HG02759 (cell line): ENCODE results near the gene CCDC148.
"Not testable (repeated sequence)": the region's sequence is repeated elsewhere in the genome, so short reads cannot be mapped to it uniquely, and the experiment has no call there.

Source experiments
- ATAC-seq: cut with Tn5 transposase; IDR thresholded peaks from one replicate; pipeline ENCODE4 v1.9.1; 2021; ENCODE audit warnings: mild to moderate bottlenecking, moderate library complexity; ENCODE audit not compliant: unreplicated experiment

Gene CCDC148

DNA sequence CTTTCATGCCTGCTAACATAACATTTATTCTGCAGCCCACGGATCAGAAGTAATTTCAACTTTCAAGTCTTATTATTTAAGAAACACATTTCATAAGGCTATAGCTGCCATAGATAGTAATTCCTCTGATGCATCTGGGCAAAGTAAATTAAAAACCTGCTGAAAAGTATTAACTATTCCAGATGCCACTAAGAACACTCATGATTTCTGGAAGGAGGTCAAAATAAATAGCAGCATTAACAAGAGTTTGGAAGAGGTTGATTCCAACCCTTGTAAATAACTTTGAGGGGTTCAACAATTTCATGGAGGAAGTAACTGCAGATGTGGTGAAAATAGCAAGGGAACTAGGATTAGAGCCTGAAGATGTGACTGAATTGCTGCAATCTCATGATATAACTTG is 77.6 kb downstream of the CCDC148 start:
- ATAC-seq: no peak

DNA sequence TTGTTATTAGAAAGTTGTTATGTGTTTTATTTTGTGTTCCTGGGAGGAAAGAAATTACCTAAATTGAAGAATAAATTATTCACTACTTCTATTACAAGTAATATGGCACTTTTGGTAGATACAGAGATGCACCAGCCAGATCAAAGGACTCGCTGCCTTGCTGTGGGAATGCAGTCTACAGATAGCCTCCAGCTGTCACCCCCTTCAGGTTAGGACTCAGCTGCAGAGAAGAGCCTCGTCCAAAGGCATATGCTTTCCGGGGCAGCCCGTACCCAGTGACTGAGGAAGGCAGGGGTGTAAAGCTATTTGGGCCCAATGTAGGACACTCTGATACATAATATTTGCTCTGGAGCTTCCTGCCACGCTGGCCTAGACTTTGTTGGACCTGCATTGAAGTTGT is 90.2 kb downstream of the CCDC148 start:
- no peak for ATAC-seq

DNA sequence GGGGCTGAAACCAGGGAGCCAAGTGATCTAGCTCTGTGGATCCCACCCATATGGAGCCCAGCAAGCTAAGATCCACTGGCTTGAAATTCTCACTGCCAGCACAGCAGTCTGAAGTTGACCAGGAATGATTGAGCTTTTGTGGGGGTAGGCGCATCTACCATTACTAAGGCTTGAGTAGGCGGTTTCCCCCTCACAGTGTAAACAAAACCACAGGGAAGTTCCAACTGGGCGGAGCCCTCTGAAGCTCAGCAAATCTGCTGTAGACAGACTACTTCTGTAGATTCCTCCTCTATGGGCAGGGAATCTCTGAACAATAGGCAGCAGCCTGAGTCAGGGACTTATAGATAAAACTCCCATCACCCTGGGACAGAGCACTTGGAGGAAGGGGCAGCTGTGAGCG is 96.7 kb downstream of the CCDC148 start:
- peak; percentile 82 for ATAC-seq

DNA sequence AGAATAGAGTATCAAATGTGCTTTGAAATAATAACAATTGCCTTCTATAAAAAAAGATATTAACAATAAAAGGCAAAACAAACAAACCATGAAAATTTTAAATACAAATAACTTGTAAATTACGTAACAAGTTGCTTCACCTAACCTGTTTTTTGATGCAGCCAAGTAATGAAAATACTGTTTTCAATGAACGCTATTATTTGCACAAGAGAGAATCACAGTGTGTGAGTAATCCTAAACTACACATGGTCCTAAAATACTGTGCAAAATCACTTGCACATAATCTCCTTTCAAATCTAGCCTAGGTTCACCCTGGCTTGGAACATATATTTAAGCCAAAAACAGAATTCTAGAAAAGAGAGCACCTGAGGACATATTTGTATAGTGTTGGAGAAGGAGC is 98.9 kb downstream of the CCDC148 start:
- ATAC-seq: no peak

DNA sequence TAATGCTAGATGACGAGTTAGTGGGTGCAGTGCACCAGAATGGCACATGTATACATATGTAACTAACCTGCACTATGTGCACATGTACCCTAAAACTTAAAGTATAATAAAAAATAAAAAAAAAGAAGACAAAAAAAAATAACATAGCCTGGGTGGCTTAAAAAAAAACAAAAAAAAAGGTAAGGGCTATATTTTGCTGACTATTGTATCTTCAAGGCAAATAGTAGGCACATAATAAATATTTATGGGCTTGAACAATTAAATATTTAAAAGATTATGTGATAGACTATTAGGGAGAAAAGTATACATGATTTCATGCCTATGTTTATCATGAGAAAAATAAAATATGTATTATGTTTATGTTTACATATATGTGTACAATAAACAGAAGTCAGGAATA is 99.4 kb downstream of the CCDC148 start:
- no peak for ATAC-seq

DNA sequence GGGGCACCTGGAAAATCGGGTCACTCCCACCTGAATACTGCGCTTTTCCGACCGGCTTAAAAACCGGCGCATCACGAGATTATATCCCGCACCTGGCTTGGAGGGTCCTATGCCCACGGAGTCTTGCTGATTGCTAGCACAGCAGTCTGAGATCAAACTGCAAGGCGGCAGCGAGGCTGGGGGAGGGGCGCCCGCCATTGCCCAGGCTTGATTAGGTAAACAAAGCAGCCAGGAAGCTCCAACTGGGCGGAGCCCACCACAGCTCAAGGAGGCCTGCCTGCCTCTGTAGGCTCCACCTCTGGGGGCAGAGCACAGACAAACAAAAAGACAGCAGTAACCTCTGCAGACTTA is 105.1 kb downstream of the CCDC148 start:
- ATAC-seq: not testable (repeated sequence)

DNA sequence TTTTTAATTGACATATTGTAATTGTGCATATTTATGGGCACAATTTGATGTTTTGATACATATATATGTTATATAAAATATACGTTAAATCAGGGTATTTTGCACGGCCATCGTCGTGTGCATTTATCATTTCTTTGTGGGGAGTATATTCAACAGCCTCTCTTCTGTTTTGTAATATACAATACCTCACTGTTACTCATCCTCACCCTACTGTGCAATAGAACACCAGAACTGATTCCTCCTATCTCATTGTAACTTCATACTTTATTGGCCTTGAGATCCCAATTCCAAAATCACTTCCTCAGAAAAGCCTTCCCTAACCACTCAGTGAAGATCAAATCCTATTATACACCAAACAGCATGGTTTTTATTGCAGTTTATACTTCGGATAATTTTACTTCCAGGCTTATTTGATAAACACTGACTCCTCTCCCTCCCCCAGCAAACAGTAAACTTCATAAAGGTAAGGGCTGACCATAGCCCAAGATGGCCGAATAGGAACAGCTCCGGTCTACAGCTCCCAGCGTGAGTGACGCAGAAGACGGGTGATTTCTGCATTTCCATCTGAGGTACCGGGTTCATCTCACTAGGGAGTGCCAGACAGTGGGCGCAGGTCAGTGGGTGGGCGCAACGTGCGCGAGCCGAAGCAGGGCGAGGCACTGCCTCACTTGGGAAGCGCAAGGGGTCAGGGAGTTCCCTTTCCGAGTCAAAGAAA is 105.6 kb downstream of the CCDC148 start:
- ATAC-seq: not testable (repeated sequence)

DNA sequence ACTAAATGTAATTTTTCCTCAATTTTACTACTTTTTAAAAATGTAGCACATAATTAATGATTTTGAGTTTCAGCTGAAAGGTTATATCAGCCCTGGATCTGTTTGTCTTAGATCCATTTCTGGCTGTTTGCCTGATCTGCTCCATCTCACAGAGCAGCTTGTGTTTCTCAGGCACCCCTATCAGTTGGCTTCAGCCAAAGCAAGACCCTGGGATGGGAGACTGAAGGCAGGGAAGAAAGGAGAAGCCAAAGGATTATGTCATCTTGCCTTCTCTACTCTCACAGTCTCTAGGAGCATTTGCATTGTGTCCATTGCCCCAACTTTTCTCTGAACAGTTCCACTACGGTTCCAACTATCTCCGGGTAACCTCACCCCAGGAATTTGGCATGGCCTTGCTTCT is 110.5 kb downstream of the CCDC148 start:
- no peak for ATAC-seq

DNA sequence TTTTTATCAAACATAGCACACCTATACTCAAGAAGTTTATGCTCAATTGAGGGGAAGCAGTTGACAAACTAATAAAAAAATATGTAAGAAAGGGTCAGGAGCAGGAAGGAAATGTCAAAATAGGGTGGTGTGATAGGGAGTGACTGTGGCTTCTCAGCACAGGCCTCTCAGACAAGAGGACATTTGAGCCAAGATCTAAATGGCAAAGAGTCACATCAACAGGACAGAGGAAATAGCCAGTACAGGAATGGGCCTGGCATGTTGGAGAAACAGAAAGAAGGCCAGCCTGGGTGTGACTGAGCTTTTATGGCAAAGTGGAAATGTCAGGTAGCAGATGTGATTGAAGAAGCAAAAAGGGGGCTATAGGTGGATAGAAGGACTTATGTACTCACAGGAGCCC is 117.0 kb downstream of the CCDC148 start:
- ATAC-seq: no peak

DNA sequence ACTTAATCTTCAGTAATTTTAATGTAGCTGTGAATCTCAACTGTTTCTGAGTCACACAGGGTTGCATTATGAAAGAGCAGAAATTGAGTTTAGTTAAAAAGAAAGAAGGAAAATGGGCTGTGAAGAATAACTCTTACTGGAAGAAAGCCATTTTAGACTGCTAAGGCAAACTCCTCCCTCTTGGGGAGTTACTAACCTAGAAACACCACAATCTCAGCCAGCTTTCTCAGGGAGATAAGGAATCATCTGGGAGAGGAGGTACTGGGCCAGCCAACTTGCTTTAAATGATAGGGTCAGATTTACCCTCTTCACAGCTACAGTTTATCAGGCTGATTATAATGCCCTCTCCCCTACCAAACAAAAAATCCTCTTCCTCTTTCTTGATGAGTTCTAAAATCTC is 119.5 kb downstream of the CCDC148 start:
- ATAC-seq: no peak

DNA sequence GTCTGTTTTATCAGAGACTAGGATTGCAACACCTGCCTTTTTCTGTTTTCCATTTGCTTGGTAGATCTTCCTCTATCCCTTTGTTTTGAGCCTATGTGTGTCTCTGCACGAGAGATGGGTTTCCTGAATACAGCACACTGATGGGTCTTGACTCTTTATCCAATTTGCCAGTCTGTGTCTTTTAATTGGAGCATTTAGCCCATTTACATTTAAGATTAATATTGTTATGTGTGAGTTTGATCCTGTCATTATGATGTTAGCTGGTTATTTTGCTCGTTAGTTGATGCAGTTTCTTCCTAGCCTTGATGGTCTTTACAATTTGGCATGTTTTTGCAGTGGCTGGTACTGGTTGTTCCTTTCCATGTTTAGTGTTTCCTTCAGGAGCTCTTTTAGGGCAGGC is 124.8 kb downstream of the CCDC148 start:
- ATAC-seq: not testable (repeated sequence)

DNA sequence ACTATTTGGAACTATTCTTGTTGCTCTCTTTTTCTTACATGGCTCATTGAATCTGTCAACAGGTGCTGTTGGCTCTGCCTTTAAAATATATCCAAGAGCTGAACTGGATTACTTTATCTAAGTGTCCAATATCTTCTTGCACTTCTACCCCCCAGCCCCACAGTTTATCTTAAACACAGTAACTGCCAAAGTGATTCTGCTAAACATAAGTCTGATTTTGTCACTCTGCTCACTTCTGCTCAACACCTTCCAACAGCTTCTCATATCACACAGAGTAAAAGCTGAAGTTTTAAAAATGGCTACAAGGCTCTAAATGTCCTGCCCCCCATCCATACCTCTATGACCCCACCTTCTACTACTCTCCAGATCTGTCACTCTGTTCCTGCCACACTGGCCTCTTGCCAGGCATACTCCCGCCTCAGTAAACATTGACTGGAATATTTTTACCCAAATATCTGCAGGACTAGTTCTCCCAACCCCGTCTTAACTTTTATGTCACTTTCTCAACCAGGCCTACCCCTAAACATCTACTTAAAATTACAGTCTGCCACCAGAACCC is 130.7 kb downstream of the CCDC148 start:
- ATAC-seq: no peak

DNA sequence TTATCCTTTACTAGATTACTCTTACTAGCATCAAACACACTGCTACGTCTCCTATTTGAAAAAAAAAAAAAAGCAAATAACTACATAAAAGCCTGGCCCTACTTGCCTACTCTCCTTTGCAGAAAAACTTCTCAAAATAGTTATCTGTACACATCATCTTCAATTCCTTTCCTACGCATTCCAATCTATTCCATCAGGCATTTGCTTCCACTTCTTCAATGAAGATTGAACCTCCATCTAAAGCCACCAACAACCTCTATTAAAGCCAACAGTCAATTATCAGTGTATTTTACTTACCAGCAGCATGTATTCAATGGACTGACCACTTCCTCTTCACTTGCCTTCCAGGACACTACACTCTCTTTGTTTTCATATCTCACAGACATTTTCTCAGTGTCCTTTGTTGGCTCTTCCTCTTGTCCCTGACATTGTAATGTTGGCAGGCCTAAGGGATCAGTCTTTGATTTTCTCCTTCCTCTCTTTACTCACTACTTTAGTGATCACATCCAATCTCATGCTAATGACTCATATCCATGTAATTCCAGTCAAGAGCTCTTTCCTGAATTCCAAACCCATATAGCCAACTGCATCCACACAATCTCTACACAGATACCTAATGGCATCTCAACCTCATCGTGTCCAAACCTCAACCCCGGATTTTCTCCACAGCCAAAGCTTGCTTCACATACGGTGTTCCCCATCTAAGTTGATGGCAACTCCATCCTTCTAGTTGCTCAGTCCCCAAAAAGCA is 131.3 kb downstream of the CCDC148 start:
- no peak for ATAC-seq

DNA sequence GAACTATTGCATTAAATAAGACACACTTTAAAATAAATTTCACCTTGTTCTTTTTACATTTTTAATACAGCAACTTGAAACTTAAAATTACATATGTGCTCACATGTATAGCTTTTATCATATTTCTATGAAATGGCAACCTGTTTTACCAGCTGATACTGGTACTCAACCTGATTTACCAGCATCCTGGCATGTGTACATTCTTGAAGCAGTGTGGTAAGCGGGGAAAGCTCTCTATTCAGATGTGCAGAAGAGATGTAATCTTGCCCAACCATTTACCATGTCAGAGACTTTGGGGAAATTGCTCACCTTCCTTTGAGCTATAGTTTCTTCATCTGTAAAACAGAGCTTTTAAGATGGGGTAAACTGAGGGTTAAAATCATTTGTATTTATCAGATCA is 133.2 kb downstream of the CCDC148 start:
- ATAC-seq: no peak

DNA sequence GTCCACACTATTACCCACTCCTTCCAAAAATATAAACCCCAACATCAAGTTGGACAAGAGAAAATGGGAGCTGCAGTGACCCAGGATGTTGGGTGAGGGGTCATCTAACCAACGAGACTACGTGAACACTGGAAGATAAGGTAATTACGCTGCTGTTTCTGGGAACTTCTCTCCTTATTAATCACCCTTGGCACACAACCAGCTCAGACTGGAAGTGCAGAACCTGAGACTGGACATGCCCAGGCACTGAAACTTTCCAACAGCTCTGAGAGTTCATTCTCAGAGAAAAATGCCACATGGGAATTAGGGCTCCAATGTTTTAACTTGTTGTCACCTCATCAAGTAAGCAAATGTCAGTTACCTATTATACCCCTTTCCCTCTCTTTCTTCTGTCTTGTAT is 135.3 kb downstream of the CCDC148 start:
- ATAC-seq: no peak

DNA sequence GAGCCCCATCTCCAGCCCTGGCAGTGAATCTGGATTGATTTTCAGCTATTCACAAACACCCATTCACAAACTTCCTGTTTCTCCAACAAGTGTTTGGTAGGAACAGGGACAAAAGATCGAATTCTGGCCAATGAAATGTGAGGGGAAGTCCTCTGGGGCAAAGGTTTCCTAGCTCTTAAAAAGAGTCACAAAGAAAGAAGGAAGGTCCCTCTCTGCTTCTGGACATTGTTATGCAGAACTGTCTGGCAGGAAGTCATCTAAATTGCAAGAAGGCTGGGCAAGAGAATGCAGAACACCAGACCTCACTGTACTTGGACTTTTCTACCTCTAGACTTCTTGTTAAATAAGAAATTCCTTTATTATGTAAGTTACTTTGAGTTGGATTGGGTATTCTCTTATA is 137.3 kb downstream of the CCDC148 start:
- ATAC-seq: no peak

DNA sequence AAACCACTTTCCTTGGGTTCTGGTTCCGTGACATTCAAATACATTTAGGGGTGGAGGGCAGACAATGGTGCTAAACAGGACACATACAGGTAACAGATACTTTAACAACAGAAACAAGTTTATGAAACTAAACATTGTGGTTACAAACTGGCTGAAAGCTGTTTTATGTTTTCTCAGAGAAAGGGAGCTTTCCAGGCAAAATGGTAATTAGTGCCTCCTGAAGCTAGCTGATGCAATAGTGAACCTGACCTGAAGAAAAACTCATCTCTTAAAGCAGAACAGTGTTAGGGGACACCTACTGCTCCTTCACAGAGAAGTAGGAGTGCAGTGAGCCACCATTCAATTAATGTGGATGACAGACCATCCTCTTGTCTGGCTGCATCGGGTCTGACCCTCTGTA is 138.9 kb downstream of the CCDC148 start:
- ATAC-seq: no peak

DNA sequence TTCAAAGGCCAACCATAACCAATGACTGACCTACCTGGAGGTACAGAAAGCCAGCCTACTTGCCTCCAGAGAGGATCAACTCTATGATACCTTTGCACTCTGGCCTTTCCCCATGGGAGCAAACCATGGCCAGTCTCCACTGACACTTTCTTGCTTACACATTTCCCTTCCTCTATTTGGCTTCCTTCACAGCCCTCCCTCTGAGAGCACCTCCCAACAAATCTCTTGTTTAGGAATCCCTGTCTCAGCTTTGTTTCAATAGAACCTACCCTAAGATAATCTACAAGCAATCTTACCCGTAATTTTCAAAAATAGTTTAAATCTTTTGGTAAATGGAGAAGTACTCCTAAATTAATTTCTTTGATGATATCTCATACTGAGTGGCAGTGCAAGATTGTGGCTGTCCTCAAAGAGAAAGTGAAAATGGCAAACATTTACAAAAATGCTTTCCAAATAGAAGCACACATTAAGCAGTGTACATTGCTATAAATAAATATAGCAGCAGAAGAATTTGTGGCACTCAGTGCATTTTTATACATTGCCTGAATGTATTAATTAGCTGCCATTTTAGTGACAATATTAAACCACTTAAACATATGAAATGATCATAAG is 140.6 kb downstream of the CCDC148 start:
- ATAC-seq: no peak

DNA sequence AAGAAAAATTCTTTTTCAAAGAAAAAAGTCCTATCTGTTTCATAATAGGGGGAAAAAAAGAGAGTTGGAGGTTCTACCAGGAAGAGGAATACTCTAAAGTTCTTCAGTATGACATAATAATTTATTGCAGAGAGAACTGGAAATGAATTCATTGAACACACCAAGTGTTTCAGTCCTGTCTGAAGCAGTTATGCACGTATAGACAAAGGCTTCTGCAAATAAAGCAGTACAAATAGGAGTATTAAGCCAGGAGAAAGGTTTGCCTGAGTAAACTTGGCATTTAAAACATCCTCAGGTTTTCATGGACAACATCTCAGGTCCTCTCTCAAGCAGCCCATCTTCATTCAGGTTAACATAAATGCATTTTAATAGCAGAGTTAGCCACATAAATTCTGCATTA is 141.6 kb downstream of the CCDC148 start:
- no peak for ATAC-seq

DNA sequence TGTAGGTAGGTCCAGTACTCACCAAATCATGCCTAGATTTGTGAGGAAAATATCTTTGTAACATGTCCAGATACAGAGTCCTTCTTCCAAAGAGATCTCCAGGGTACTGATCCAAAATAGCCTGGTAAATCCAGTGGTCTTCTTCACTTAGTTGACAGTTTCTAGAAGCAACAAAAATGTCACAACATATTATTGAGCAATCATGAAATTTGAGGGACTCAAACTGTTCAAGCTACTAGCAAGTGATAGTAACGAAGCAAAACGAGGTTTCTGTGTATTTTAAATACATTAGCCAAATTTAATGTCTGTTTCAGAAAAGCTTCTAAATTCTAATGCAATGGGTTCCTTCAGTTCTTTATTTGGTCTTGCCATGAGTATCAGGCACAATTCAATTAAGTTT is 142.8 kb downstream of the CCDC148 start:
- ATAC-seq: no peak

DNA sequence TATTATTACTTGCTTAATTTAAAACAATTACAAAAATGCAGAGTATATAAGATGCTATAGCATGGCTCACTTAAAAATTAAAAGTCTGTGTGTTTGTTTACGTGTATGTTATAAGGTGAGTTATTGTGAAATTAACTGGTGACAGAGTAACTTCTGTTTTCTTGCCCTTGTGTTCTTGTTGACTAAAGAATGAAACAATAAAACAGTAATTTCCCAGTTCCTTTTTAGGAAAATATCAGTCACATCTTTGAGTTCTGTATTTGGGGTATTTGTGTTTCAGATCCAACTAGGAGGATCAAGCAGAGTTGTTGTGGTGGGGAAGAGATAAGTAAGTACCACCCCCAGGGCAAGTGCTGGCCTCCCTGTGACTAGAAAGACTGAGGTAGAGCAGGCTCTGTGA is 143.6 kb downstream of the CCDC148 start:
- no peak for ATAC-seq

DNA sequence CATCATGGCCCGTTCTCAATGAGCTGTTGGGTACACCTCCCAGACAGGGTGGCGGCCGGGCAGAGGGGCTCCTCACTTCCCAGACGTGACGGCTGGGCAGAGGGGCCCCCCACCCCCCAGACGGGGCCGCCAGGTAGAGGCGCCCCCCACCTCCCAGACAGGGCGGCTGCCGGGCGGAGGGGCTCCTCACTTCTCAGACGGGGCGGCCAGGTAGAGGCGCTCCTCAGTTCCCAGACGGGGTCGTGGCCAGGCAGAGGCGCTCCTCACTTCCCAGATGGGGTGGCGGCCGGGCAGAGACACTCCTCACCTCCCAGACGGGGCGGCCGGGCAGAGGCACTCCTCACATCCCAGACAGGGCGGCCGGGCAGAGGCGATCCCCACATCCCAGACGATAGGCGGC is 146.1 kb downstream of the CCDC148 start:
- ATAC-seq: not testable (repeated sequence)
